Activated CD8-positive, alpha-beta T cell treated with anti-CD3 and anti-CD28 coated beads, Interleukin-2, amount 10 ng/mL, durations not matched to agents 7 days and 5 days (primary cell): ENCODE measurements around the gene CCDC186. TPM values are rescaled to one million over a fixed set of nuclear protein-coding genes. Genes with fewer than 3 reads are reported as not detected.
"Not testable (repeated sequence)": the region's sequence is repeated elsewhere in the genome, so short reads cannot be mapped to it uniquely, and the experiment has no call there.

Source experiments
- ATAC-seq: fragments of 150-1000 bp; cut with Tn5 transposase; one replicate; pipeline ENCODE4 v1.10.0; 2021; ENCODE audit warnings: moderate library complexity
- CTCF ChIA-PET: fragments of 350-600 bp; sonication (Branson Sonifier 250); formaldehyde crosslinking; loops from one replicate; lab custom pipeline; 2021; ENCODE audit warnings: antibody characterized with exemption; lab: Charles Lee
- POLR2A ChIA-PET: fragments of 350-600 bp; sonication (Branson Sonifier 250); formaldehyde crosslinking; loops from one replicate; lab custom pipeline; 2021; ENCODE audit warnings: antibody characterized with exemption; lab: Charles Lee
- DNase-seq: peaks from one replicate; pipeline ENCODE4 v3.0.0-alpha.2; 2020
- H3K27ac Mint-ChIP-seq: one replicate; pipeline ENCODE4 v1.8.0; 2021; ENCODE audit warnings: mild to moderate bottlenecking, mixed read lengths
- H3K27me3 Mint-ChIP-seq: one replicate; pipeline ENCODE4 v1.8.0; 2021; ENCODE audit warnings: low read depth, mixed read lengths
- H3K36me3 Mint-ChIP-seq: one replicate; pipeline ENCODE4 v1.8.0; 2021; ENCODE audit warnings: low read depth, mixed read lengths
- H3K4me1 Mint-ChIP-seq: one replicate; pipeline ENCODE4 v1.8.0; 2021; ENCODE audit warnings: low read depth, mixed read lengths
- H3K4me3 Mint-ChIP-seq: one replicate; pipeline ENCODE4 v1.8.0; 2021; ENCODE audit warnings: mild to moderate bottlenecking, mixed read lengths
- H3K9me3 Mint-ChIP-seq: one replicate; pipeline ENCODE4 v1.8.0; 2022; ENCODE audit warnings: mixed read lengths; ENCODE audit not compliant: insufficient read depth
- total RNA-seq, 2 experiments: library from RNA; stranded (reverse); gene quantifications; one replicate each; pipeline ENCODE4 v1.2.3, GENCODE V29; 2021

CCDC186 gene
- total RNA-seq, 2 experiments from 2014 or later: 12.8 to 13.3 TPM

- Mint-ChIP-seq H3K9me3 (no peaks in the 10 kb centered on the region), H3K36me3 (peaks cover 21% of the 10 kb centered on the region), H3K4me3 (no peak overlapping the region), H3K27ac (no peak overlapping the region), H3K4me1 (no peaks in the 10 kb centered on the region), H3K27me3 (no peaks in the 10 kb centered on the region)
- ChIA-PET CTCF (no interaction called here), POLR2A (no interaction called here)
- DNase-seq: no peak
- no peak for ATAC-seq
Measured at GRCh38 chr10:114143160-114143559, 30.8 kb downstream of the CCDC186 start.

DNA sequence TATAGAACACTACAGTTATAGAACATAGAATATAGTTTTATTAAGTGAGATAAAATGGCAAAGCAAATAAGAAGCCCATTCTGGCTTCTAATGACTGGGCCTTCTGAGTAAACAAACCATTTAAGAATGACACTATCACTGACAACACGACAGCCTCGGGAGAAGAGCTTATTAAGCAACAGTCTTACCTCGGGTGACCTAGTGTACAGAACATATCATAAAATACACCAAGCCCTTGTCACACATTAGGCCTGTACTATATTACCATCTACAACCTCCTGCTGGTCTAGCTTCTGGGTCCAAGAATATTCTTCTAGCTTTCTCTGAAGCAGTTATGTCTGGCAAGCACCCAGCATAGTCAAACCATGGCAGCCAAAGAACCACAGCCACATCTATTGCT is 32.0 kb downstream of the CCDC186 start:
- DNase-seq (no peak), ATAC-seq (no peak)
- Mint-ChIP-seq H3K36me3 (peaks cover 10% of the 10 kb centered on the region), H3K27ac (no peak overlapping the region), H3K4me3 (no peak overlapping the region), H3K9me3 (no peaks in the 10 kb centered on the region), H3K4me1 (no peaks in the 10 kb centered on the region), H3K27me3 (no peaks in the 10 kb centered on the region)
- CTCF ChIA-PET: no interaction called here
- POLR2A ChIA-PET: no interaction called here

DNA sequence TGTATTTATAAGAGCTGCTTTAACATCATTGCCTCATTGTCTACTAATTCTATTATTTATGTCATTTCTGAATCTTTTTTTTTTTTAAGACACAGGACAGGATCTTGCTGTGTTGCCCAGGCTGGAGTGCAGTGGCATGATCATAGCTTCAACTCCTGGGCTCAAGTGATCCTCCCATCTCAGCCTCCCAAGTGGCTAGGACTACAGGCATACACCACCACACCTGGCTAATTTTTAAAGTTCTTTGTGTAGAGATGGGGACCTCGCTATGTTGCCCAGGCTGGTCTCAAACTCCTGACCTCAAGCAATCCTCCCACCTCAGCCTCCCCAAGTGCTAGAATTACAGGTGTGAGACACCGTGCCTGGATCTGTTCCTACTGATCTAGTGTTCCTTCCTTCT is 33.2 kb downstream of the CCDC186 start:
- H3K4me3 Mint-ChIP-seq, DNase-seq, H3K27ac Mint-ChIP-seq, H3K4me1 Mint-ChIP-seq, CTCF ChIA-PET, POLR2A ChIA-PET, H3K9me3 Mint-ChIP-seq, H3K27me3 Mint-ChIP-seq, ATAC-seq: not testable (repeated sequence)
- H3K36me3 Mint-ChIP-seq: peaks cover 13% of the 10 kb centered on the region

- H3K9me3 Mint-ChIP-seq: no peaks in the 10 kb centered on the region
- peaks cover 16% of the 10 kb centered on the region for H3K36me3 Mint-ChIP-seq
- H3K27ac Mint-ChIP-seq: no peak overlapping the region
- no peak overlapping the region for H3K4me3 Mint-ChIP-seq
- H3K27me3 Mint-ChIP-seq: no peaks in the 10 kb centered on the region
- ChIA-PET POLR2A (no interaction called here), CTCF (no interaction called here)
- DNase-seq: no peak
- no peaks in the 10 kb centered on the region for H3K4me1 Mint-ChIP-seq
- no peak for ATAC-seq
Measured at GRCh38 chr10:114140036-114140435, 34.0 kb downstream of the CCDC186 start.

- no peaks in the 10 kb centered on the region for H3K9me3 Mint-ChIP-seq
- no peaks in the 10 kb centered on the region for H3K27me3 Mint-ChIP-seq
- POLR2A ChIA-PET: no interaction called here
- no peak overlapping the region for H3K27ac Mint-ChIP-seq
- H3K36me3 Mint-ChIP-seq: peaks cover 18% of the 10 kb centered on the region
- DNase-seq (no peak), ATAC-seq (no peak)
- H3K4me1 Mint-ChIP-seq: no peaks in the 10 kb centered on the region
- CTCF ChIA-PET: interaction anchor here (0.7 kb wide), 1 partner anchor 13 kb away, joined by 3 read pairs; no protein-coding TSS in a partner anchor
- no peak overlapping the region for H3K4me3 Mint-ChIP-seq
Measured at GRCh38 chr10:114138581-114138980, 35.4 kb downstream of the CCDC186 start.

DNA sequence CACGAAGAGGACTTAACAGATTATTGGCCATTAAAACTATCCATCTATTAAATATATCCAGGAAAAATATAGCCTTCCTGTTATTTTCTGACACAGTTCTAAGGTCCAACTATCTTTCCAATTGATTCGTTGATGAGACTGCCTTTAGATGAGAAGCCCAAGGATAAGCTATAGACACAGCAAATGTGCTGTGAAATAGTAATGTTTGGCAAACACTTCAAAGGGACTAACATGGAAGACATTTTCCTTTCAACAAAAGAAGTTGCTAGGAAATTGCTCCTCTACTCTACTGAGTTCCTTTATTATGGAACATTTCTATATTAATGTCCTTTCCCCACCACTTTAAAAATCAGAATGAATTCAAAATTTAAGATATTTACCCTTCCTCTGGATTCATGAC is 38.5 kb downstream of the CCDC186 start:
- DNase-seq (no peak), ATAC-seq (no peak)
- no peaks in the 10 kb centered on the region for H3K27me3 Mint-ChIP-seq
- ChIA-PET POLR2A (no interaction called here), CTCF (no interaction called here)
- peaks cover 31% of the 10 kb centered on the region for H3K36me3 Mint-ChIP-seq
- no peaks in the 10 kb centered on the region for H3K9me3 Mint-ChIP-seq
- H3K4me3 Mint-ChIP-seq: no peak overlapping the region
- H3K27ac Mint-ChIP-seq: no peak overlapping the region
- H3K4me1 Mint-ChIP-seq: peaks cover 3% of the 10 kb centered on the region

DNA sequence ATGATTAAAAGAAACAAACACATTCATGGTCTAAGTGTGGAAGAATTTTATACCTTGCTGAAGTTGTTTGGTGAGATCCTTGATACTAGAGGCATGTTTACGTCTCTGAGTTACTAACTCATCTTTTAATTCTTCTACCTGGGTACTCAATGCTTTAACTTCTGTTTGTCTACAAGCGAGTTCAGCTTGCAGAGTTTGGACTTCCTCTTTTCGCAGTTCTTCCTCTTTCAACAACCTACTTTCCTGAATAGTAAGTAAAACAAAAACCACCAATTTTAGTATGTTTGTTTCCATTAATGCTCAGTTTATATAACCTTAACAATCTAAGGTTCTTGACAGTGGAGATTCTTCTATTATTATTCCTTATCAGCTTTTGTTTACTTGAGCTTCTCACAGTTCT is 42.9 kb downstream of the CCDC186 start:
- no peaks in the 10 kb centered on the region for H3K9me3 Mint-ChIP-seq
- DNase-seq (no peak), ATAC-seq (no peak)
- CTCF ChIA-PET: no interaction called here
- H3K36me3 Mint-ChIP-seq: peaks cover 44% of the 10 kb centered on the region
- POLR2A ChIA-PET: no interaction called here
- H3K4me3 Mint-ChIP-seq: no peak overlapping the region
- H3K27me3 Mint-ChIP-seq: no peaks in the 10 kb centered on the region
- peaks cover 5% of the 10 kb centered on the region for H3K4me1 Mint-ChIP-seq
- H3K27ac Mint-ChIP-seq: no peak overlapping the region

GRCh38 chr10:114121031-114121430 is 53.0 kb downstream of the CCDC186 start:
- ChIA-PET POLR2A (interaction anchor here (0.6 kb wide), 1 partner anchor 517 kb away, joined by 3 read pairs; no protein-coding TSS in a partner anchor), CTCF (no interaction called here)
- H3K4me1 Mint-ChIP-seq: no peaks in the 10 kb centered on the region
- H3K4me3 Mint-ChIP-seq: no peak overlapping the region
- DNase-seq (no peak), ATAC-seq (no peak)
- H3K27ac Mint-ChIP-seq: no peak overlapping the region
- H3K9me3 Mint-ChIP-seq: no peaks in the 10 kb centered on the region
- peaks cover 4% of the 10 kb centered on the region for H3K27me3 Mint-ChIP-seq
- H3K36me3 Mint-ChIP-seq: peaks cover 5% of the 10 kb centered on the region

DNA sequence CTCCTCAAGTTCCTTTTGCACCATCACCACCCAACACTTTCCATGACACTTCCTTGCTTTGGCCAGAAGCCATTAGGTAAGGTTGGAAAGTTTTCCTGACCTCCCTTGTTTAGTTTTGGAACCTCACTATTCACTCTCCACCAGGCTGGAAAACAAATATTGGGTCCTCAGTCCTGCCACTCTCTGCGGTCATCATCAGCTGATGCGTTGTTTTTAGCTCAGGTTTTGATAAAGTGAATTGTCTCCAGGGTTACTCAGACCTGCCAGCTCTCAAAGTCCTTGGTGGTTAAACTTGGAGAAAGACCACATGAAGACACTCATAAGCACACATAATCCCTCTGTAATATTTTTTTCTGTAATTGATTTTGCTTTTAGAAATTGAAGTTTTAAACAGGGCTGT is 55.5 kb downstream of the CCDC186 start:
- H3K27me3 Mint-ChIP-seq: peaks cover 14% of the 10 kb centered on the region
- H3K4me3 Mint-ChIP-seq: no peak overlapping the region
- CTCF ChIA-PET: no interaction called here
- no peak overlapping the region for H3K27ac Mint-ChIP-seq
- H3K36me3 Mint-ChIP-seq: no peaks in the 10 kb centered on the region
- no peaks in the 10 kb centered on the region for H3K4me1 Mint-ChIP-seq
- ATAC-seq (no peak), DNase-seq (no peak)
- no peaks in the 10 kb centered on the region for H3K9me3 Mint-ChIP-seq
- POLR2A ChIA-PET: no interaction called here

- Mint-ChIP-seq H3K36me3 (no peaks in the 10 kb centered on the region), H3K4me1 (no peaks in the 10 kb centered on the region), H3K4me3 (no peak overlapping the region), H3K9me3 (no peaks in the 10 kb centered on the region), H3K27ac (no peak overlapping the region), H3K27me3 (peaks cover 18% of the 10 kb centered on the region)
- ATAC-seq: no peak
- DNase-seq: no peak
- CTCF ChIA-PET: interaction anchor here (5.0 kb wide), 1 partner anchor 16 kb away, joined by 22 read pairs; no protein-coding TSS in a partner anchor
- POLR2A ChIA-PET: no interaction called here
Measured at GRCh38 chr10:114117728-114118127, 56.3 kb downstream of the CCDC186 start.

DNA sequence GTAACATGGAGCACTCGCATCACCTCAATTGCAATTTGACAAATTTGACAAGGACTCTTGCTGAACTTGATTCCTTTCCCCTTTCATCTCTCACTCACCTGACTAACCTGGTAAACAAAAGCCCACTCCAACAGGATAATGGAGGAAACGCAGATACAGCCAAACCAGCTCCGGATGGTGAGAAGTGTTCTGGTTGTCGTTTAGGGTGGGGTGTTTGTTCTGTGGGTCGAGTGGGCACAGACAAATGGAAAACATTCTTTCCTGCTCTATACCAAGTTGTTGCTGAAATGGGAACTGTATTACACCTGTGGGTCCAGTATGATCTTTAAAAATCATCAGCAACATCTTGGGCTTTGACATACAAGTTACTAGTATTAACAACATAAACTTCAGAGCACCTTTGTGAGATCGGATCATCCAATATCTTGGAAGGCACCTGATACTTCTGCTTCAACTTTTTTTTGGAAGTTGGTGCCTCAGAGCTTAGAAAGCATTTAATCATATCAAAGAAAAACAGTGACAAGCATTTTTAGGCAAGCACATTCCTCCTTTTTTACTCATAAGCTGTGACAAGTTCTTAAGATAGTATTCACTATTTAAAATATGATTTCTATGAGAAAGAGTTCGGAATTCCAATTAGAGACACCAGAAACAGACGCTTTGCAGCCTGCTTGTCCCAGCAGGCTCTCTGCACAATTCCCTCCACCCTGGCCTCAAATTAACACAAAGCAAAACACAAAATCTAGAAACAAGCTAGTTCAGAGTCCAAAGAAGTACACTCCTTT is 58.1 kb downstream of the CCDC186 start:
- no peaks in the 10 kb centered on the region for H3K9me3 Mint-ChIP-seq
- ChIA-PET CTCF (interaction anchor here (1.1 to 5.0 kb wide), 5 partner anchors 8 to 317 kb away, joined by 3 to 22 read pairs (median 3); no protein-coding TSS in a partner anchor), POLR2A (interaction anchor here (0.5 kb wide), 1 partner anchor 284 kb away, joined by 5 read pairs; no protein-coding TSS in a partner anchor)

GRCh38 chr10:114110174-114110972 is 63.6 kb downstream of the CCDC186 start:
- Mint-ChIP-seq H3K9me3 (no peaks in the 10 kb centered on the region), H3K27me3 (peaks cover 23% of the 10 kb centered on the region), H3K4me3 (no peak overlapping the region), H3K27ac (no peak overlapping the region), H3K36me3 (no peaks in the 10 kb centered on the region), H3K4me1 (no peaks in the 10 kb centered on the region)
- ChIA-PET POLR2A (no interaction called here), CTCF (interaction anchor here (0.7 to 1.3 kb wide), 3 partner anchors 9 to 404 kb away, joined by 3 to 4 read pairs (median 3); no protein-coding TSS in a partner anchor)
- ATAC-seq (no peak), DNase-seq (no peak)

More for the DNA sequence above, 58.1 kb downstream of the CCDC186 start:
- DNase-seq (no peak), ATAC-seq (no peak)
- no peak overlapping the region for H3K27ac Mint-ChIP-seq
- H3K4me1 Mint-ChIP-seq: no peaks in the 10 kb centered on the region
- H3K27me3 Mint-ChIP-seq: peaks cover 20% of the 10 kb centered on the region
- no peaks in the 10 kb centered on the region for H3K36me3 Mint-ChIP-seq
- H3K4me3 Mint-ChIP-seq: no peak overlapping the region
